Peyer's patch (tissue), 4 donors: ENCODE measurements around the gene NLRP14. TPM values are rescaled to one million over a fixed set of nuclear protein-coding genes. Genes with fewer than 3 reads are reported as not detected.

ENCODE experiments used
- DNase-seq, 3 donors: peaks; one replicate each; pipeline ENCODE4 v3.0.0-alpha.2; 2017 to 2019
- H3K27ac ChIP-seq, 4 donors: fragments of 200-600 bp; sonication (generic); one replicate each; pipeline ENCODE4 v1.5.1; 2016 to 2019
- H3K27me3 ChIP-seq, 2 donors: fragments of 200-600 bp; sonication (generic); one replicate each; pipeline ENCODE4 v1.5.1; 2019
- H3K36me3 ChIP-seq, 3 donors: fragments of 200-600 bp; sonication (generic); one replicate each; pipeline ENCODE4 v1.5.1; 2016 to 2019
- H3K4me1 ChIP-seq, 4 donors: fragments of 200-600 bp; sonication (generic); one replicate each; pipeline ENCODE4 v1.5.1; 2016 to 2019
- H3K4me3 ChIP-seq, 4 donors: fragments of 200-600 bp; sonication (generic); 1 replicate in 3 of 4; 2 replicates in 1 of 4; pipeline ENCODE4 v1.5.1; 2016 to 2019; ENCODE audit warnings: mild to moderate bottlenecking in 1 of 4
- H3K9me3 ChIP-seq, 4 donors: fragments of 200-600 bp; sonication (generic); one replicate each; pipeline ENCODE4 v1.5.1; 2016 to 2019; ENCODE audit warnings: mild to moderate bottlenecking in 1 of 4
- CTCF ChIP-seq, 6 experiments: fragments of 450-650 bp in 4 of 6; fragments of 200-600 bp in 2 of 6; sonication (generic) in 1 of 6; IDR thresholded peaks; one replicate each; pipeline ENCODE4 v1.5.1; 2017 to 2019; ENCODE audit warnings: antibody characterized with exemption in 6 of 6, mild to moderate bottlenecking in 3 of 6, moderate library complexity in 1 of 6
- POLR2A ChIP-seq, 2 donors: fragments of 450-650 bp; IDR thresholded peaks; one replicate each; pipeline ENCODE4 v1.5.1; 2017; ENCODE audit warnings: antibody characterized with exemption in 2 of 2, mild to moderate bottlenecking in 2 of 2, moderate library complexity in 2 of 2
- total RNA-seq, 4 donors: library from RNA; depleted of rRNA; stranded (reverse); fragments of >200 nt; gene quantifications; one replicate each; pipeline ENCODE4 v1.1.0, GENCODE V29; 2016

NLRP14 gene
- total RNA-seq, 4 donors from 2014 or later, result 0.27 to 1.7 TPM; not detected in 2

- H3K36me3 ChIP-seq, result no peaks in the 10 kb centered on the region
- no peaks in the 10 kb centered on the region for H3K9me3 ChIP-seq
- no peak for DNase-seq
- TF ChIP-seq POLR2A (IDR thresholded peaks at IDR 0.05) (no peak), CTCF (IDR thresholded peaks at IDR 0.05) (no peak)
- H3K4me3 ChIP-seq, result no peak overlapping the region
- H3K4me1 ChIP-seq, result no peaks in the 10 kb centered on the region
- no peaks in the 10 kb centered on the region for H3K27me3 ChIP-seq
- no peak overlapping the region for H3K27ac ChIP-seq
These were observed 11.2 kb downstream of the NLRP14 start for GRCh38 chr11:7031471-7031871.

GRCh38 chr11:7032692-7033091, 12.4 kb downstream of the NLRP14 start:
- no peaks in the 10 kb centered on the region for H3K36me3 ChIP-seq
- no peaks in the 10 kb centered on the region for H3K4me1 ChIP-seq
- no peak overlapping the region for H3K27ac ChIP-seq
- no peaks in the 10 kb centered on the region for H3K27me3 ChIP-seq
- no peaks in the 10 kb centered on the region for H3K9me3 ChIP-seq
- TF ChIP-seq CTCF (IDR thresholded peaks at IDR 0.05), result no peak
- TF ChIP-seq POLR2A (IDR thresholded peaks at IDR 0.05), result no peak
- H3K4me3 ChIP-seq, result no peak overlapping the region
- DNase-seq, result no peak

GRCh38 chr11:7034019-7034418, 13.7 kb downstream of the NLRP14 start:
- Histone ChIP-seq H3K27ac (no peak overlapping the region), H3K27me3 (no peaks in the 10 kb centered on the region), H3K36me3 (no peaks in the 10 kb centered on the region), H3K4me3 (no peak overlapping the region), H3K9me3 (no peaks in the 10 kb centered on the region), H3K4me1 (no peaks in the 10 kb centered on the region)
- no peak for DNase-seq
- TF ChIP-seq CTCF (IDR thresholded peaks at IDR 0.05) (no peak), POLR2A (IDR thresholded peaks at IDR 0.05) (no peak)

GRCh38 chr11:7046474-7047175, 26.3 kb downstream of the NLRP14 start:
- Histone ChIP-seq H3K36me3 (no peaks in the 10 kb centered on the region), H3K9me3 (no peaks in the 10 kb centered on the region), H3K27ac (no peak overlapping the region), H3K27me3 (no peaks in the 10 kb centered on the region), H3K4me3 (no peak overlapping the region), H3K4me1 (no peaks in the 10 kb centered on the region)
- TF ChIP-seq POLR2A (IDR thresholded peaks at IDR 0.05) (no peak), CTCF (IDR thresholded peaks at IDR 0.05) (no peak)
- DNase-seq, result no peak

- no peaks in the 10 kb centered on the region for H3K9me3 ChIP-seq
- TF ChIP-seq CTCF (IDR thresholded peaks at IDR 0.05), result no peak
- no peak for TF ChIP-seq POLR2A (IDR thresholded peaks at IDR 0.05)
- no peaks in the 10 kb centered on the region for H3K4me1 ChIP-seq
- H3K27me3 ChIP-seq, result no peaks in the 10 kb centered on the region
- no peak overlapping the region for H3K4me3 ChIP-seq
- no peak overlapping the region for H3K27ac ChIP-seq
- no peaks in the 10 kb centered on the region for H3K36me3 ChIP-seq
- DNase-seq, result no peak
These were observed 29.9 kb downstream of the NLRP14 start for GRCh38 chr11:7050191-7050590.
